Measurements from ENCODE around the gene DHX15. TPM values are rescaled to one million over a fixed set of nuclear protein-coding genes. Genes with fewer than 3 reads are reported as not detected.

Gene DHX15
- total and polyA plus RNA-seq, 11 donors: 24.0 to 67.8 (median 55.3) TPM

DNA sequence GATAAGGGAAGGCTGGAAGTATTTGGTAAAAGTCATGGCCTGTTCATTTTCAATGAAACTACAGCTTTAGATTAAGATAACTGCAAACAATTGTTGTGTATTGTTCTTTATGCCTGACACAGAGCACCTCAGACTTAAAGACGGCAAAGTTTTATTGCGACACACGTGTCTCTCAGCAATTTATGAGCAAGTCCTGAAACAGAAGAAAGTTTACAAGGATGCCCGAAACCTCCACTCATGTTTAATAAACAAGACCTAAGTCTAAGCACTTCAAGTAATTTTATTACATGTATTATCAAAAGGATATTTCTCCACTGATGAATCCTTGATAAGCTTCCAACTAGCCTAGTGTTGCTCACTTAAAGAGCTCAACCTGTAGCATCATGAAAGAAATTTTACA is 51.0 kb downstream of the DHX15 start:
- WGBS, 4 donors: 95 to 97% (median 96%) methylated on average over 4 of the region's 4 CpGs

DNA sequence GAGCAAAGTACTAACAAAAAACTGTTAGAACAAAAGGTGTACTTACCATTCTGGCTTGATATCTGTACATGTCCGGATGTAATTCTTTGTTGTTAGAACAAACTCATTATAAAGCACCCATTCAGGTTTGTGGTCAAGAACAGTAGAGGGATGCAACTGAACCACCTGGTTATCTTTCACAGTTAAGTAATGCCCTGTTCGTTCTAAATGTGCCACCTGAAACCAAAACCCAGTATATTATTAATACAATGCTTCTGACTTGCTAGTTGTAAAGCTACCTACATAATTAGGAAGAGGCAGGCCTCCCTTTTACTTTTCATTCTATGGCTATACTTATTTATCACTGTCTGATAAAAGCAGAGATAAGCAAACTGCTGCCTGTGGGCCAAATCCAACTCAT is 54.8 kb downstream of the DHX15 start:
- TF ChIP-seq POLR2A (IDR thresholded peaks at IDR 0.05): no peak
- TF ChIP-seq, protein P1, sequence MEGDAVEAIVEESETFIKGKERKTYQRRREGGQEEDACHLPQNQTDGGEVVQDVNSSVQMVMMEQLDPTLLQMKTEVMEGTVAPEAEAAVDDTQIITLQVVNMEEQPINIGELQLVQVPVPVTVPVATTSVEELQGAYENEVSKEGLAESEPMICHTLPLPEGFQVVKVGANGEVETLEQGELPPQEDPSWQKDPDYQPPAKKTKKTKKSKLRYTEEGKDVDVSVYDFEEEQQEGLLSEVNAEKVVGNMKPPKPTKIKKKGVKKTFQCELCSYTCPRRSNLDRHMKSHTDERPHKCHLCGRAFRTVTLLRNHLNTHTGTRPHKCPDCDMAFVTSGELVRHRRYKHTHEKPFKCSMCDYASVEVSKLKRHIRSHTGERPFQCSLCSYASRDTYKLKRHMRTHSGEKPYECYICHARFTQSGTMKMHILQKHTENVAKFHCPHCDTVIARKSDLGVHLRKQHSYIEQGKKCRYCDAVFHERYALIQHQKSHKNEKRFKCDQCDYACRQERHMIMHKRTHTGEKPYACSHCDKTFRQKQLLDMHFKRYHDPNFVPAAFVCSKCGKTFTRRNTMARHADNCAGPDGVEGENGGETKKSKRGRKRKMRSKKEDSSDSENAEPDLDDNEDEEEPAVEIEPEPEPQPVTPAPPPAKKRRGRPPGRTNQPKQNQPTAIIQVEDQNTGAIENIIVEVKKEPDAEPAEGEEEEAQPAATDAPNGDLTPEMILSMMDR (IDR thresholded peaks at IDR 0.05): no peak
- H3K27me3 ChIP-seq: no peaks in the 10 kb centered on the region
- DNase-seq: no peak
- H3K4me3 ChIP-seq: no peak overlapping the region
- H3K27ac ChIP-seq: no peak overlapping the region
- H3K36me3 ChIP-seq: peaks cover 0 to 99% (median 90%) of the 10 kb centered on the region in 9 donors
- 92 to 98% (median 93%) methylated on average over 2 of the region's 2 CpGs for WGBS, 4 donors
- intact Hi-C loops (cut with DNase I): no loop called here
- H3K4me1 ChIP-seq: no peaks in the 10 kb centered on the region
- ATAC-seq: no peak
- H3K9me3 ChIP-seq: no peaks in the 10 kb centered on the region

More for the DNA sequence above, 51.0 kb downstream of the DHX15 start:
- no peak for ATAC-seq
- intact Hi-C loops (cut with DNase I): no loop called here
- H3K27me3 ChIP-seq: no peaks in the 10 kb centered on the region
- peaks cover 0 to 96% (median 82%) of the 10 kb centered on the region in 9 donors for H3K36me3 ChIP-seq
- H3K9me3 ChIP-seq: no peaks in the 10 kb centered on the region
- TF ChIP-seq POLR2A (IDR thresholded peaks at IDR 0.05): no peak
- TF ChIP-seq, protein P1 (IDR thresholded peaks at IDR 0.05): no peak
- H3K4me3 ChIP-seq: no peak overlapping the region
- DNase-seq: no peak
- no peak overlapping the region for H3K27ac ChIP-seq
- peaks cover 0 to 9% (median 0%) of the 10 kb centered on the region in 12 donors for H3K4me1 ChIP-seq

DNA sequence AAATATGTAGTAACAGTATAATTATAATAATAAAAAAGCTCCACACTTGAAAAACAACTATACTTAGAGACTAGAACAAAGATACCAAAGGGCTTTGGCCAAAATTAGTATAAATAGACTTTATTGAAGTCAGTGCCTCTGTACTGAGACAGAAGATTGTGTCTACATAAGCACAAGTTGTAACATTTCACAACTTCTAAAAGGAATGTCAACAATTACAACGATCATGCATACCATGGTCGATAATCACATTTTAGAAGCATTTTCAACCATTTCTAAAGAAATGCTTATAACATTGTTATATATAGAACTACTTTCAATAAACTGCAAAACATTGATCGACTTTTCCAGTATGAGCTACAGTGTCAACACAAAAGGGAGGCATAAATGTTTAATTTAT is 57.0 kb downstream of the DHX15 start:
- no peaks in the 10 kb centered on the region for H3K4me1 ChIP-seq
- intact Hi-C loops (cut with DNase I): no loop called here
- no peaks in the 10 kb centered on the region for H3K27me3 ChIP-seq
- H3K9me3 ChIP-seq: no peaks in the 10 kb centered on the region
- ATAC-seq (no peak), DNase-seq (no peak)
- peaks cover 0 to 100% (median 94%) of the 10 kb centered on the region in 9 donors for H3K36me3 ChIP-seq
- H3K27ac ChIP-seq: no peak overlapping the region
- H3K4me3 ChIP-seq: no peak overlapping the region
- 91 to 95% (median 93%) methylated on average over 3 of the region's 3 CpGs for WGBS, 4 donors
- TF ChIP-seq POLR2A (IDR thresholded peaks at IDR 0.05): no peak
- TF ChIP-seq, protein P1 (IDR thresholded peaks at IDR 0.05): no peak

DNA sequence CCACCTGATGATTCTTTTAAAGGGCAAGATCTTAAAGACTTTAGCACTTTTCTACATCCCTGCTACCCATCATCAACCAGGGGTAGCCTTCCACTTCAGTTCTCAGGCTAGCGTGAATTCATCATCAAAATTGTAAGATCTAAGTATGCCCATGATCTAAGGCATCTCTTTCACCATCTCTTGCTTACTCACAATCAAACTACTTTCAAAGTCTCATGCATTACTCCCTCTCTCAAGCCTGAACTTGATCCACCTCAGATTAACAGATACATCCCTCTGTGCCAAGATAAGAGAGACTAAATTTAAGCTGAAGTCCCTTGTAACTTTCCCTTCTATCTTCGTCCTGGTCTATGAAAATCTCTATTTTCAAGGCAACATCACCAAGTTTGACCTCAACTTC is 62.8 kb downstream of the DHX15 start:
- Histone ChIP-seq H3K4me1 (peaks cover 0 to 35% (median 20%) of the 10 kb centered on the region in 12 donors), H3K27me3 (no peaks in the 10 kb centered on the region), H3K9me3 (no peaks in the 10 kb centered on the region), H3K36me3 (peaks cover 0 to 71% (median 40%) of the 10 kb centered on the region in 9 donors), H3K4me3 (no peak overlapping the region), H3K27ac (no peak overlapping the region)
- intact Hi-C loops (cut with DNase I): no loop called here
- WGBS, 4 donors: 87 to 90% (median 88%) methylated on average over 2 of the region's 2 CpGs
- no peak for DNase-seq
- peak in 1 of 4 donors; percentile 27 for ATAC-seq
- TF ChIP-seq, protein P1 (IDR thresholded peaks at IDR 0.05): no peak
- no peak for TF ChIP-seq POLR2A (IDR thresholded peaks at IDR 0.05)
